Fibroblast of skin of right quadriceps (primary cell): ENCODE data around the gene VDAC1.

Experiments
- DNase-seq: peaks from one replicate; pipeline ENCODE4 v3.0.0-alpha.2; 2013

The VDAC1 gene

DNA sequence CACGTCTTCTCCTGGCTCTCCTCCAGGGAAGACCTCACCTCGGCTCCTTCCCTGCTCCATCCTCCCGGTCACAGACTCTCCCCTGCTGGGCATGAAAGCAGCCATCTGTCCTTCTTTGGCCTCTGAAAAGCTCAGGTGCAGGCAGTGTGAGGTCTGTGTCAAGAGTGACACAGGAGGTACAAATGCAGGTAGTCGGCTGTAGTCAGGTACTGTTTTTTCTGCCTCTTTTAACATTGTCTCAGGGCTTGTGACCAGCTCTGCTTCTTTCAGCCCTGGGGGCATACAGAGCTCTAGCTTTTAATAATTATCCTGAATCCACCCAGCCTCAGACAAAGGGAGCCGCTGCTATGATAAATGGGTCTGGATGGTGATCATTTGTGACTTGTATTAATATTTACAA is 82.8 kb downstream of the VDAC1 start:
- no peak for DNase-seq
